ENCODE results near the gene PCDHGB7.

- TF ChIP-seq CTCF (IDR thresholded peaks at IDR 0.05) (no peak), YY1 (IDR thresholded peaks at IDR 0.05; ENCODE audit: low read depth) (no peak), GATA2 (CRISPR knock-in tag; IDR thresholded peaks at IDR 0.05) (no peak), POLR2AphosphoS5 (IDR thresholded peaks at IDR 0.05; ENCODE audit: low read depth, low read length) (no peak), RAD21 (IDR thresholded peaks at IDR 0.05; ENCODE audit: low read length) (no peak), ELF1 (IDR thresholded peaks at IDR 0.05) (no peak), EP300 (IDR thresholded peaks at IDR 0.05; ENCODE audit: borderline replicate concordance in 1 of 2, low read depth in 1 of 2, low read length in 1 of 2) (no peak), TCF12 (IDR thresholded peaks at IDR 0.05) (no peak)
Measured at GRCh38 chr5:141388661-141389060, 28.8 kb upstream of the PCDHGB7 start.
